ENCODE results near the gene ITIH5.
"Not testable (repeated sequence)": the region's sequence is repeated elsewhere in the genome, so short reads cannot be mapped to it uniquely, and the experiment has no call there.

GRCh38 chr10:7711075-7711474 lies 44.3 kb upstream of the ITIH5 start:
- not testable (repeated sequence) for TF ChIP-seq POLR2A (IDR thresholded peaks at IDR 0.05; ENCODE audit: low read length); GATA1 (IDR thresholded peaks at IDR 0.05; ENCODE audit: low read depth, low read length)
